GM18870 (cell line): ENCODE results near the gene BRD9.
"Not testable (repeated sequence)": the region's sequence is repeated elsewhere in the genome, so short reads cannot be mapped to it uniquely, and the experiment has no call there.

Source experiments
- ATAC-seq: cut with Tn5 transposase; IDR thresholded peaks from one replicate; pipeline ENCODE4 v1.9.1; 2021; ENCODE audit warnings: moderate library complexity; ENCODE audit not compliant: unreplicated experiment

The BRD9 gene

DNA sequence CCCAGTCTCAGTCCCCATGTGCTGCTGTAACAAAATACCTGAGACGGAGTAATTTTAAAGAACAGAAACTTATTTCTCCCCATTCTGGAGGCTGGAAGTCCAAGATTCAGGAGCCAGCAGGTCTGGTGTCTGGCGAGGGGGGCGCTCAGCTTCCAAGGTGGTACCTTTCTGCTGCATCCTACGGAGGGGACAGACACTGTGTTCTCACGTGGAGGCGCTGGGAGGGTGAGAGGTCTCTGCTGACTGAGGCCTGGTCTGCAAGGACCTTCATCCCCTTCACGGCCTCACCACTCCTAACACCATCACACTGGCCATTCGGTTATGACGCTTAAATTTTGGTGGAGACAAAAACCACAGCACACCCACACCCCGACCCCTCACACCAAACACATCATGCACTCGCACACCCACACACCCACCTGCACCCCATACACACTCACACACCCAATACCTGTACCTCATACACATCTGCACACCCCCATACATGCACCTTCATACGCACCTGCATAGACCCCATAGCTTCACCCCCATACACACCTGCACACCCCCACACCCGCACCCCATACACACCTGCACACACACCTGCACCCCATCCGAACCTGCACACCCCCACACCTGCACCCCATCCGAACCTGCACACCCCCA, 32.0 kb downstream of the BRD9 start:
- ATAC-seq: no peak

DNA sequence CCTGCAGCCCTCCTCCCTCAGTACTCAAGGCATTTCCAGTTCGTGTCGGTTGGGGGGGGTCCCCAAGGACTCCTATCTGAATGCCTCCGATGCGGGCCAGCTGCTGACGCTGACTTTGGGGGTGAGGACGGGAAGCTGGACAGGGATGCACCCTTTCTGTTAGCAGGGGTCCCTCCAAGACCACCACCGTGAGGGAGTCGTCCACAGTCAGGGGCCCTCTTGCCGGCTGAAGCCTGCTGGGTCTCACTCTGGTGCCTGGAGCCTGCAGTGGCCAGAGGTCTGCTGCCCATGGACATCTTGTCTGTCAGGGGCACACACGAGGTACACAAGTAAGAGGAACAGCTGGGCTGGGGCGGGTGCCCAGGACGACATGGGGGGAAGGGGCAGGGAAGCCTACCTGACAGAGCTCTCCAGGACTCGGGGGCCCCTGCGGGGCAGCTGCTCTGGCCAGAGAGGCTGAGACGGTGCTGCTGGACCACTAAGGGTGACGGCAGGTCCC, 32.8 kb downstream of the BRD9 start:
- no peak for ATAC-seq

GRCh38 chr5:859391-859790, 33.2 kb downstream of the BRD9 start:
- no peak for ATAC-seq

GRCh38 chr5:858726-859125, 33.9 kb downstream of the BRD9 start:
- ATAC-seq: no peak

DNA sequence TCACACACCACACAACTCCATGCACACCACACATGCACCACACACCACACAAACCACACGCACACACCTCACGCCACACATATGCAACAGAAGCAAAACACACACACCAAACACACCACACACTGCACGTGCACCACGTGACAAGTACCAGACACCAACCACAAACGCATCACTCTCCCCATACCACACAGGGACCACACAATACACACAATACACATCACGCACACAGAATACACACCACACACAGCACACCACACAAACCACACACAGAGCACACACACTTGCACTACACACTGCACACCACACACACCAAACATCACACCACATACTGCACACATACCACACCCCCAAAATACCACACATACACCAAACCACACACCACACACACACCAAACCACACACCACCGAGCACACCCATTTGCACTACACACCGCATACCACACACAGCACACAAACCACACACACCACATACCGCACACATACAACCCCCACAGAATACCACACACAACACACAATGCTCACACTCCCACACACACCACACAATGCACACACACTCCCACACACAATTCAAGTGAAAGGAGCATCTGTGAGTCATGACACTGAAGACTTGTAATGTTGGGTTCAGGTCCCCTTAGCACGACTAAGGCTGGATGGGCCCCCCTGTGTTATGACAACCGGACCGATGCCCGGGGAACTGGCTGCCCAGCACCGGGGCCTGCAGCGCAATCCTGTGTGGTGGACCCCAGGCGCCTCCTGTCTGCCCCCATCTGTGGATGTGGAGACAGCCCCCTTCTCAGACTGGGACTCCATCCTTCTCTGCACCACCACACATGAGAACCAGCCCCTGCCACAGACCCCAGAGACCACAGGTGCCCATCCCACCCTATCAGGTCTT, 35.8 kb downstream of the BRD9 start:
- ATAC-seq: no peak

DNA sequence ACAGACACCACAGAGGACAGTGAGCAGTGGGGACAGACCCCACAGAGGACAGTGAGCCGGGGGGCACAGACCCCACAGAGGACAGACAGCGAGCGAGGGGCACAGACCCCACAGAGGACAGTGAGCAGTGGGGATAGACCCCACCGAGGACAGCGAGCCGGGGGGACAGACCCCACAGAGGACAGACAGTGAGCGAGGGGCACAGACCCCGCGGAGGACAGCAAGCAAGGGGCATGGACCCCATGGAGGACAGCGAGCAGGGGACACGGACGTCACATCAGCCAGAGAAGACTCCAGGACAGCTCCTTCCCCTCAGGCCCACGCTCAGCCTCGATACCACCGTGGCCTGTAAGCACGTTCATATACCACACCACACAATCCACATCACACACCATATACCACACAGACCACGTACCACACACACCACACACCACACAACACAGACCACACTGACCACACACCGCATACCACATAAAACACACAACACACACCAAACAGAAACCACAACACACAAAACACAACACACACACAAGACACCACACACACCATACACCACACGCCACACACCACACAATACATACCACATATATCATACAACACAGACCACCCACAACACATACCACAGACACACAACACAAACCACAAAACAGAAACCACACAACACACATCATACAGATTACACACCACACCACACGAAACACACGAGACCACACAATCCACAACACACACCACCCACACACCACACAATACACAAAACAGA, 36.6 kb downstream of the BRD9 start:
- no peak for ATAC-seq

GRCh38 chr5:854966-855743, 37.4 kb downstream of the BRD9 start:
- no peak for ATAC-seq

DNA sequence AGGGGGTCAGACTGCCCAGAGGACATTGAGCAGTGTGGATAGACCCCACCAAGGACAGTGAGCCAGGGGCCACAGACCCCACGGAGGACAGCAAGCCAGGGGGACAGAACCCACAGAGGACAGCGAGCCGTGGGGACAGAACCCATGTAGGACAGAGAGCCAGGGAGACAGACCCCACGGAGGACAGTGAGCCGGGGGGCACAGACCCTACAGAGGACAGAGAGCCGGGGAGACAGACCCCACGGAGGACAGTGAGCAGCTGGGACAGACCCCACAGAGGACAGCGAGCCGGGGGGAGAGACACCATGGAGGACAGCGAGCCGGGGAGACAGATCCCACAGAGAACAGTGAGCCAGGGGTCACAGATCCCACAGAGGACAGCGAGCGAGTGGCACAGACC, 38.4 kb downstream of the BRD9 start:
- no peak for ATAC-seq

- ATAC-seq: not testable (repeated sequence)
Observed at GRCh38 chr5:853416-854090, 39.0 kb downstream of the BRD9 start.

GRCh38 chr5:852431-853401, 39.9 kb downstream of the BRD9 start:
- ATAC-seq: no peak

DNA sequence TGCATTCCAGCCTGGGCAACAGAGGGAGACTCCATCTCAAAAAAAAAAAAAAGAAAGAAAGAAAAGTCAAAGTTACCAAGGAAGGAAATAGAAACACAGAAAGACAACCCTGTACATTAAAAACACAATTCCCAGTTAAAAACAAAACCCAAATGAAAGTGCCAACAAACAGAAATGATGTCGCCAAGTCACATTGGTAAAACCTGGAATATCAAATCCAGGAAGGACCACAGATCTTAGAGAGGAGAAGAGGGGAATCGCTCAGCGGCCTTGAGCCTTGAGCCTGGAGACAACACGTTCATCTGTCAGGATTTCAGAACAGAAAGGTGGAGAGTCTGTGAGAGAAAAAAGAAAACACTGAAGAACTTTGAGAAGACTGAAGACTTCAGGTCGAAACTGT, 40.6 kb downstream of the BRD9 start:
- ATAC-seq: no peak

- no peak for ATAC-seq
Observed at GRCh38 chr5:851553-851952, 41.0 kb downstream of the BRD9 start.

GRCh38 chr5:851076-851475, 41.5 kb downstream of the BRD9 start:
- ATAC-seq: no peak

DNA sequence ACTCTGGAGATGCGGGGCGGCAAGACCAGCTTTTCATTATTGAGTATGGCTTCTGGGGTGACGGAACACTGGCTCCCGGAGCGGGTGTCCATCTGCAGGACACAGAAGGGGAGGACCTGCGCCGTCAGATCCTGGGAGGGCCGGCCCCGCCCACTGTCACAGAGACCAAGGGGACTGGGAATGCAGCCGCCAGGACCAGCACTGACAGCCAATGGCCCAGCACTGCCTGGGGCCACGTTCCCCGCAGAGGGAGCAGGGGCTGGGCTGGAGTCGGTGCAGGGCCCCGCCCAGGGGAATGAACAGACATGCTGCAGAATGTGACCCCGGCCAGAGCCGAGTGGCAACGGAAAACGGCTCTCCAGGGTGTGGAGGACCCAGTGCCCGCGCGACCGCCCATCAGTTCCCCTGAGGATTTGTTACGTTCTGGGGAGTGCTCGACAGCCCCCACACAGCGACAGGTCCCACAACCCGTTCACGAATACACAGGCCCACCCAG, 42.0 kb downstream of the BRD9 start, which contains the start of gene ZDHHC11:
ZDHHC11 (minus strand) TSS at position 476 of the 496 bp plus-strand sequence; CDS start at position 92, 384 bp downstream.
- no peak for ATAC-seq

DNA sequence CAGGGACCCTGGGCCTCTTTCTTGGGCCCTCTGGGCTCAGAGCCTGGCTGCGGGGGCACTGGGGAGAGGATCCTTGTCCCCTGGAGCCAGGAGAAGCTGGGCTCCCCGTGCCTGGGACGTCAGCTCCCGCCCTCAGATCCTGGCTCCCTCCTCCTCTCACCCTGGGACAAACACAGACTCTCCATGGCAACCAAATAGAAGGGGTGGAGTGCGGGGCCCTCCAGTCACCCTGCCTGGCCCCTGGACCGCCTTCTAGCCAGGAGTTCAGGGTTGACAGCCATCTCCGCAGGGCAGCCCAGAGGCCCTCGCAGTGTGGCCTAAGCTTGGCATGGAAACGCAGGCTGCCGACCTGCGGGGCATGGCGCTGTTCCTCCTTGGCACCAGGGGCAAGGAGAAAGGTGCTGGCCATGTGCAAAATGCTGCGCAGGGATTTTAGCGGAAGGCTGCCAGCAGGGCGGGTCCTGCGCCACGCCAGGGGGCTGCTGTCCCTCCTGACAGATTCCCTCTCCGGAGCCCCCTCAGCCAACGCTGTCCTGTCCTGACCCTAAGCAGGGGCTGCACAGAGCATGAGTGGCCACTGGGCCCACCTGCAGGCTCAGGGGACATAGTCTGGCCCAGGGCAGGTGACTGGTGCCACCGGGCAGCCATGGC, 42.8 kb downstream of the BRD9 start:
- ATAC-seq: no peak

DNA sequence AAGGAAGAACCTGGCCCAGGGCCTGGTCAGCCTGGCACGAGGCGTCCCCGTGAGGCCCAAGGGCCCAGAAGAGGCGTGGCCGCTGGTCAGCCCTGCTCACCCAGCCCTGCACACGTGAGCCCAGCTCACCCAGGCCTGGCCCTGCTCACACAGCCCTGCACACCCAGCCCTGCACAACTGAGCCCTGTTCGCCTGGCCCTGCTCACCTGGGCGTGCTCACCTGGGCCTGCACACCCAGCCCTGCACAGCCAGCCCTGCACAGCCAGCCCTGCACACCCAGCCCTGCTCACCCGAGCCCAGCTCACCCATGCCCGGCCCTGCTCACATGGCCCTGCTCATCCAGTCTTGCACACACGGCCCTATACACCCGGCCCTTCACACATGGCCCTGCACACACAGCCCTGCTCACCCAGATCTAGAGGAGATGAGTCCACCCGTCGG, 43.9 kb downstream of the BRD9 start:
- ATAC-seq: no peak

GRCh38 chr5:847736-848135, 44.9 kb downstream of the BRD9 start:
- not testable (repeated sequence) for ATAC-seq

GRCh38 chr5:847212-847611, 45.4 kb downstream of the BRD9 start:
- ATAC-seq: not testable (repeated sequence)
